Muscle layer of colon (tissue), 2 donors: ENCODE results near the gene SYT1.

Source experiments
- H3K27ac ChIP-seq: one replicate; pipeline ENCODE4 v1.7.0; 2013; ENCODE audit warnings: low read depth, mild to moderate bottlenecking, low read length, moderate library complexity
- H3K27me3 ChIP-seq, 2 donors: one replicate each; pipeline ENCODE4 v1.7.0; 2013; ENCODE audit warnings: low read length in 2 of 2, mild to moderate bottlenecking in 2 of 2; ENCODE audit not compliant: insufficient read depth in 2 of 2, control insufficient read depth in 1 of 2
- H3K36me3 ChIP-seq: one replicate; pipeline ENCODE4 v1.7.0; 2013; ENCODE audit warnings: mild to moderate bottlenecking, low read length; ENCODE audit not compliant: insufficient read depth
- H3K4me1 ChIP-seq: one replicate; pipeline ENCODE4 v1.7.0; 2013; ENCODE audit warnings: mild to moderate bottlenecking, low read length; ENCODE audit not compliant: insufficient read depth
- H3K4me3 ChIP-seq, 2 donors: one replicate each; pipeline ENCODE4 v1.7.0; 2013; ENCODE audit warnings: low read length in 2 of 2, low read depth in 1 of 2, mild to moderate bottlenecking in 1 of 2, moderate library complexity in 1 of 2
- H3K9ac ChIP-seq: one replicate; pipeline ENCODE4 v1.7.0; 2013; ENCODE audit warnings: low read length
- H3K9me3 ChIP-seq: one replicate; pipeline ENCODE4 v1.7.0; 2013; ENCODE audit warnings: mild to moderate bottlenecking, low read length
- donor health status: abdominal sarcoma.
- donor health status: Adenocarcinoma of cecum.

The SYT1 gene

GRCh38 chr12:79155683-79156082, 291.1 kb downstream of the SYT1 start:
- Histone ChIP-seq H3K36me3 (no peaks in the 10 kb centered on the region), H3K9me3 (no peaks in the 10 kb centered on the region), H3K27me3 (no peaks in the 10 kb centered on the region), H3K27ac (no peak overlapping the region), H3K4me1 (no peaks in the 10 kb centered on the region), H3K9ac (no peak overlapping the region), H3K4me3 (no peak overlapping the region)

- no peak overlapping the region for H3K27ac ChIP-seq
- no peaks in the 10 kb centered on the region for H3K36me3 ChIP-seq
- no peaks in the 10 kb centered on the region for H3K27me3 ChIP-seq
- no peak overlapping the region for H3K4me3 ChIP-seq
- no peaks in the 10 kb centered on the region for H3K9me3 ChIP-seq
- no peak overlapping the region for H3K9ac ChIP-seq
- H3K4me1 ChIP-seq = no peaks in the 10 kb centered on the region
Measured at GRCh38 chr12:79156846-79157463, 292.4 kb downstream of the SYT1 start.

- Histone ChIP-seq H3K27ac (no peak overlapping the region), H3K9me3 (no peaks in the 10 kb centered on the region), H3K36me3 (no peaks in the 10 kb centered on the region), H3K27me3 (no peaks in the 10 kb centered on the region), H3K4me3 (no peak overlapping the region), H3K9ac (no peak overlapping the region), H3K4me1 (no peaks in the 10 kb centered on the region)
Measured at GRCh38 chr12:79161249-79161934, 296.8 kb downstream of the SYT1 start.

- Histone ChIP-seq H3K36me3 (no peaks in the 10 kb centered on the region), H3K9me3 (no peaks in the 10 kb centered on the region), H3K4me1 (no peaks in the 10 kb centered on the region), H3K4me3 (no peak overlapping the region), H3K27ac (no peak overlapping the region), H3K27me3 (no peaks in the 10 kb centered on the region), H3K9ac (no peak overlapping the region)
Measured at GRCh38 chr12:79162147-79162772, 297.7 kb downstream of the SYT1 start.

- H3K4me3 ChIP-seq = no peak overlapping the region
- no peaks in the 10 kb centered on the region for H3K4me1 ChIP-seq
- no peaks in the 10 kb centered on the region for H3K27me3 ChIP-seq
- no peak overlapping the region for H3K9ac ChIP-seq
- H3K9me3 ChIP-seq = no peaks in the 10 kb centered on the region
- no peak overlapping the region for H3K27ac ChIP-seq
- no peaks in the 10 kb centered on the region for H3K36me3 ChIP-seq
Measured at GRCh38 chr12:79162948-79163347, 298.4 kb downstream of the SYT1 start.

GRCh38 chr12:79164890-79165289, 300.3 kb downstream of the SYT1 start:
- Histone ChIP-seq H3K4me3 (no peak overlapping the region), H3K27me3 (no peaks in the 10 kb centered on the region), H3K36me3 (no peaks in the 10 kb centered on the region), H3K27ac (no peak overlapping the region), H3K9ac (no peak overlapping the region), H3K4me1 (no peaks in the 10 kb centered on the region), H3K9me3 (no peaks in the 10 kb centered on the region)

GRCh38 chr12:79168687-79169086, 304.1 kb downstream of the SYT1 start:
- Histone ChIP-seq H3K27me3 (no peaks in the 10 kb centered on the region), H3K27ac (no peak overlapping the region), H3K9ac (no peak overlapping the region), H3K9me3 (no peaks in the 10 kb centered on the region), H3K36me3 (no peaks in the 10 kb centered on the region), H3K4me3 (no peak overlapping the region), H3K4me1 (no peaks in the 10 kb centered on the region)

- H3K27me3 ChIP-seq = no peaks in the 10 kb centered on the region
- no peaks in the 10 kb centered on the region for H3K9me3 ChIP-seq
- no peaks in the 10 kb centered on the region for H3K36me3 ChIP-seq
- H3K9ac ChIP-seq = no peak overlapping the region
- H3K27ac ChIP-seq = no peak overlapping the region
- no peak overlapping the region for H3K4me3 ChIP-seq
- H3K4me1 ChIP-seq = no peaks in the 10 kb centered on the region
Measured at GRCh38 chr12:79174626-79175025, 310.1 kb downstream of the SYT1 start.

GRCh38 chr12:79183003-79183402, 318.4 kb downstream of the SYT1 start:
- Histone ChIP-seq H3K9me3 (no peaks in the 10 kb centered on the region), H3K36me3 (no peaks in the 10 kb centered on the region), H3K4me1 (no peaks in the 10 kb centered on the region), H3K4me3 (no peak overlapping the region), H3K9ac (no peak overlapping the region), H3K27ac (no peak overlapping the region), H3K27me3 (no peaks in the 10 kb centered on the region)

GRCh38 chr12:79183926-79184325, 319.4 kb downstream of the SYT1 start:
- H3K27ac ChIP-seq = no peak overlapping the region
- H3K4me3 ChIP-seq = no peak overlapping the region
- H3K4me1 ChIP-seq = no peaks in the 10 kb centered on the region
- H3K36me3 ChIP-seq = no peaks in the 10 kb centered on the region
- H3K9me3 ChIP-seq = no peaks in the 10 kb centered on the region
- no peak overlapping the region for H3K9ac ChIP-seq
- H3K27me3 ChIP-seq = no peaks in the 10 kb centered on the region

- Histone ChIP-seq H3K9me3 (no peaks in the 10 kb centered on the region), H3K27ac (no peak overlapping the region), H3K27me3 (no peaks in the 10 kb centered on the region), H3K9ac (no peak overlapping the region), H3K36me3 (no peaks in the 10 kb centered on the region), H3K4me3 (no peak overlapping the region), H3K4me1 (no peaks in the 10 kb centered on the region)
Measured at GRCh38 chr12:79186506-79186905, 321.9 kb downstream of the SYT1 start.

- Histone ChIP-seq H3K9ac (no peak overlapping the region), H3K27ac (no peak overlapping the region), H3K9me3 (no peaks in the 10 kb centered on the region), H3K36me3 (no peaks in the 10 kb centered on the region), H3K27me3 (no peaks in the 10 kb centered on the region), H3K4me1 (no peaks in the 10 kb centered on the region), H3K4me3 (no peak overlapping the region)
Measured at GRCh38 chr12:79187032-79187431, 322.5 kb downstream of the SYT1 start.
